ENCODE results near the gene RACGAP1.
"Not testable (repeated sequence)": the region's sequence is repeated elsewhere in the genome, so short reads cannot be mapped to it uniquely, and the experiment has no call there.

RACGAP1 gene

DNA sequence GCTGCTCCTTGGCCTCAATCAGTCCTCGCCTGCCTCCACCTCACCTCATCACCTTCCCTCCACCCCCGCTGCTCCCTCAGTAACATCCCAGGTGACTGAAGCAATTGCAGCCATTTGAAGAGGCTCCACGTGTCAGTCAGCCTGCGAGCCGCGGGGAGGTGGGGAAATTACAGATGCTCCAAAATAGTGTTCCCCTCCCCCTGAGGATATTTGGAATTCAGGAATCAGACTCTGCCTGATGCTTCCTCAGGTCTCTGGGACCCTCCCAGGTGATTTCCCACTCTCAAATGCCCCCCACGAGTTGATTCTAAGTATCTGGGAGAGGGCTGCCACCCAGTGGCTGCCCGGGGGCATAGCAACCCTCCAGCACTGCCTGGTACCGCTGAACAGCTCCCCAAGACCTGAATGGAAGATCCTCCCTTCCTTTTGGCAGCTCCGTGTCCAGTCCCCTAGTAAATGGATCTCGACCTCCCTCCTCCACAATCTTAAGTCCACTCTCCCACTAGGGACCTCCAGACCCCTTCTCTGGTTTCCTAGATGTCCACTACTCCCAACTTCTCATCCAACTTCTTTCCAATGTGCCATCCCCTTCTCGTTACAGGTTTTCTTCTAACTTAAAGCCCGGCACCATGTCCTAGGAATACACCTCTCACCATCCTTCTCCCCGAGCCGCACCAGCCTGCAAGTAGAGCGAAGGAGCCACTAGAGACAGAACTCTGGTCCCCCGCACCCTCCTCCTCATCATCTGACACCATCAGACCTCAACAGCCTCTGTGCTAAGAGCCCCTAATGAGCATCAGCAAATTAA is 30.7 kb upstream of the RACGAP1 start:
- peak; percentile 6 for DNase-seq

DNA sequence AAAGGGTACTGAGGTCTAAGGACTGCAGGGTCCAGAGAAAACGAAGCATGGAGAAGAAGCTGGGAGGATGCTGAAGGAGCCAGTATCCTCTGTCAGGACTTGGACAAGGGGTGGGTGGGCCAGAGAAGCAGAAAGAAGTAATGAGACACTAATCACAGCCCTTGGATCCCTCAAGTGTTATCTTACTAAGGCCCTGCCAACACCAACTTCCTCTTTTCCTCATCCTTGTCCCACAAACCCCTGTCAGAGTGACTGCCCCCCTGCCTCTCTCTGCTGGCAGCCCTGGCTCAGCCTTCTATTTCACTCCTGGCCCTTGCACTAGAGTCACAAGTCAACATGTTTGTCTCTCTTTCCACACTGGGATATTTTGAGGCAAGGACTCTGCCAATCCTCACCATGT is 28.3 kb upstream of the RACGAP1 start:
- DNase-seq = no peak

DNA sequence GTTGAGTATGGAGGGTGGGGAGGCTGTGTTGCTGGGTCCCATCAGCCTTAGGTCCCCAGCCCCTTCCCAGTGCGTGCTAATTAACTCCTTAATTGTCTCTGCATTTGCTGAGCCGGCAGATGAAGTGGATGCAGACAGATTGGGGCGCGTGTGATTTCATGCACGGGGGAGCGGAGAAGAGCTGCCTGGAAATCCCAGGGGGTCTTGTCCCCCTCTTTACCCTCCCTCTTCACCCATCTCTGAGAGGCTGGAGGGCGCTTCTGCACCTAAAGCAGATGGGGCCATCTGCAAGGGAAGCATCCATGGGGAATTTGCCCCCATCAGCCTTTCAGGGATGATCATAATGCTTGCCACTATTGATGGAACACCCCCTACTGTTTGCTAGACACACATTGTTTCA is 27.7 kb upstream of the RACGAP1 start:
- no peak for DNase-seq

DNA sequence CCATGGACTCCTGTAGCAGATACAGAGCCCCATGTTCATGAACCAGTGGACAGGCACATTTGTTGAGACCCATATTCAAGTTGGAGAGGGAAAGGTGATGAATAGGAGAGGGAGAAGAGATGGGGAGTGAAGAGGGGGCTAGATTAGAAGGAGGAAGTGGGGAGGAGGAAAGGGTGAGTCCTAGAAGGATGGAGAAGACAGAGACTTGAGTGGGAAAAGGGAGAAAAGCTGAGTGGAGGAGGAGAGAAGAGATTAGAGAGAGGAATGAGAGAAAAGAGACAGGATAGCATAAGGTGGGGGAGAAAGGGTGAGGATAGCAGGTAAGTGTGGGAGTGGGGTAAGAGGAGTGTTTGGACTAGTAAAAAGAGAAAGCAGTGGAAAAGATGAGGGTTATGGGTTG is 27.2 kb upstream of the RACGAP1 start:
- no peak for DNase-seq

DNA sequence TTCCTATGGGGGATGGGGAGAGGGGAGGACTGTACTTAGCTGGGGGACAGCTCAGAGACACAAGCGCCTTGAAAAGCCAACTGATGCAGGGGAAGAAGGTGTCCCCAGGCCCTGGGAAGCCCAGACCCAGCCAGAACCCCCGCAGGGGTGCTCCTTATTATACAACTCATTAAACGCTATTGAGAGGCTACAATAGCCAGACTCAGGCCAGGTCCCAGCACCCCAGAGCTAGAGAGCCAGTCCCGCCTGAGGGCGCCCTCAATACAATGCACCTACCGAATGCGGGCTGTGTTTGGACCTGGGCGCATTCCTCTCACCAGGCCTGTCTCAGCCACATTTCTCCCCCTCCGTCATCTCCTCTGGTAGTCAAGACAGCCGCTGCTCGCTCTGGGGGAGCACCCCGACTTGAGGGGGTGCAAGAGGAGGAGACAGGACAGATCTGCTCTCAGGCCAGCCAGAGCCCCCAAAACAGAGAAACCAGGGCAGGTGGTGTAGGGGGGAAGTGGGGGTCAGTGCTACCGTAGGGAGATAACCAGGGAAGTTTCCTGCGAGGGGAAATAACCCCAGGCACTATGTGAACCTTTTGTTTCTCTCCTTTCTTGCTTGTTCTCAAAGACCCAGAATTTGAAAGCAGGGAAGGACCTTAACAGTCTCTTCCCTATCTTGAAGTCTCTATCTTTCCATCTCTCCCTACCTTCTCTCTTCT is 26.0 kb upstream of the RACGAP1 start:
- no peak for DNase-seq

DNA sequence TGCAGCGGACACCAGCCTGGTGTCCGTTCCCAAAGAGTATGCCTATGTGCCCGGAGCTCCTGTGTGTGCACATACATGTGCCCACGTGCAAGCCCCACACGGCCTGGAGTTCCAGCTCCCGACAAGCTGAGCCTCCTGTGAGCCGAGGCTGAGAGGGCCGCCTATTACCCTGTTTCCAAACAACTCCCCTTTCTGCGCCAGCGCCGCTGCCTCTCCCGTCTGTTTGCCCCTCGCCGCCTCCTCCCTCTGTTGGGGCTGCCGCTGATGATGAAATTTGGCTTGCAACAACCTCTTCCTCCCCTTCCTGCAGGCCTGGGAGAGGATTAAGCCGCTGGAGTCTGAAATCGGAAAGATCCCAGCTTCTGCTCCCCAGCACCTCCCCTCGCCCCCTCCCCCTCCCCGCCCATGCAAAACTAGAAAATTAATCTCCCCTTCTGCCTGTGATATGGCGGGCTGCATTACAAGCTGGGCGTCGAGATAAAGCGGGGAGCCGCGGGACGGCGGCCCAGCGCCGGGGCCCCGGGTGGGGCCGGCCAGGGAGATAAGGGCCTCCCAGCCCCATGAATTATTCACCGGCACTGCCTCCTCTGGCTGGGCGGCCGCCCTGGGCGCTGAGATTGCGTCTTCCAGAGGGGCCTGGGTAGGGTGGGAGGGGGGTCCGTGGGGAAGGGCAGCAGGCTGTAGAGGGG is 25.3 kb upstream of the RACGAP1 start:
- no peak for DNase-seq

DNA sequence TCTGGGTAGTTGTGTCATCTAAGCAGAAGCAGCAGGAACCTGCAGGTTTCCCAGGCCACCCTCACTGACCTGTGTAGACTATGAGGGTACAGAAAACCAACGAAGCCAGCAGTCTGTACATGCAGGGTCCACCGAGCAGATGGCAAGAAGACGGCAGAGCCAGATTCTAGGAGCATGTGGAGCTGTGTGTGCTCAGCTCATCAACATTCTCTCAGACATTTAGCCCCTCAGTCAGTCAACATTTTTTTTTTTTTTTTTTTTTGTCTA is 24.8 kb upstream of the RACGAP1 start:
- no peak for DNase-seq

DNA sequence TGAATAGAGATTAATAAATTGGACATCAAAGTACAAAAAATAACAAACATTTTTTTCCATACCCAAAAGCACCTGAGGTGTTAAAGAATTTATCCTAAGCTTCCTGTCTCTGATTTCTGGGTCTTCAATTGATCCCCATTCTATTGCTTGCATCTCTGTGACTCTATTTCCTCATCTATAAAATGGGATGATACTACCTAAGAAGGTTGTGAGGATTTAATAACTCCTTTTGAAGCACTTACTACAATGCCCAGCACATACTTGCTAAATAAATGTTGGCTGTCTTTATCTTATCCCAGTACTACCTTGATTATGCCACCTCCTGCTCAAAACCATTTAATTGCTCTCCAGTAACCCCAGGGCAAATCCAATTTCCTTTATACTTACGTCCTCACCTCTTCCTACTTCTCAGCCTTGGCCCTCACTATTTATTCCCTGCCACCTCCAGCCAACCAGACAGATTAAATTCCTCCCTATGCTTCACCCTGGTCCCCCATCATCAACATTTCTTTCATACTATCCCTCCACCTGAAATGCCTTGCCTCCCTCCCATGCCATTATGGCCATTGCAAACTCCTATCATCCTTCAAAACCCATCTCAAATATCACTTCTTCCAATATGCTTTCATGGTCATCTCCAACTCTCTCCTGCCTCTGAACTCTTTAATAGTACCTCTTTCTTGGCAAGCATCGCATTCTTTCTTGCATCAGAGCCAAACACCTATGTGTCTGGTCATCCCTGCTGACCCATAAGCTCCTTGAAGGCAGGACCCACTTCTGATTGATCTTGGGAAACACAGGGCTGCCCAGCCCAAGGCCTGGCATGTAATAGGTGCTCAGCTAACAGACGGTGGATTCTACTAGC is 24.2 kb upstream of the RACGAP1 start:
- DNase-seq = no peak

DNA sequence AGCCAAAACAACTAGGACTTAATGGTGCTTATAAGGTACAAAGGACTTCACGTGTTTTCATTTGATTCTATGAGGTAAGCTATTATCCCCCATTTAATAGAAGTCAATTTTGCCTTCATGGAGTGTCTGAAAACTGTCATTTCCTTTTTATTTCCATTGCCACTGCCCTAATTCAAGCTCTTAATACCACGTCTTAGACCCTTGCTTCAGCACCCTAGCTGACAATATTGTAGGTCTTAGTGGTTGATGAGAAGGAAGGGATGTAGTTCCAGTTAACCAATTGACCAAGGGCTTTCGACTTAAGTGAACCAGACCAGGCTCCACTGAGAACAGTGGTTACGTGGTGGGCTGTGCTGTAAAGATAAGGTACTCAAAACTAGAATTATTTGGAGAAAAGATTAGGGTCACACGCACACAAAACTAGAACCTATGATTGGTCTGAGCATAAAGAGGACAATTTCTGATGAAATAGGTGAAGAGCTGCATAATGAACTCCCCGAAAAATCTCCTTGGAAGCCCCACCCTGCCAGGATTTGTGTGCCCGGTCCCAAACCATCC is 22.5 kb upstream of the RACGAP1 start:
- no peak for DNase-seq

DNA sequence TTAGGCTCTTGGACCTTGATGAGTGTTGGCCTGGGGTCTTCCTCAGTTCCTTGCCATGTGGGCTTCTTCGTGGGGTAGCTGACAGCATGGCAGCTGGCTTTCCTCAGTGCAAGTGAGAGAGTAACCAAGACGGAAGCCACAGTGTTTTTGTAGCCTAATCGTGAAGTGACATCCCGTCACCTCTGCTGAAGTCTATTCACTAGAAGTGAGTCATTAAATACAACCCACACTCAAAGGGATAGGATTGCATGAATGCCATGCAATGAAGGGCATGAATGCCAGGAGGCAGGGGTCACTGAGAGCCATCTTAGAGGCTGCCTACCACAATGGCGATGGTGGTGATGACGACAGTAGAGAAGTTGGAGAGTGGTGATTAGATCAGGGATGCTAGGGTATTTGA is 18.6 kb upstream of the RACGAP1 start:
- no peak for DNase-seq

DNA sequence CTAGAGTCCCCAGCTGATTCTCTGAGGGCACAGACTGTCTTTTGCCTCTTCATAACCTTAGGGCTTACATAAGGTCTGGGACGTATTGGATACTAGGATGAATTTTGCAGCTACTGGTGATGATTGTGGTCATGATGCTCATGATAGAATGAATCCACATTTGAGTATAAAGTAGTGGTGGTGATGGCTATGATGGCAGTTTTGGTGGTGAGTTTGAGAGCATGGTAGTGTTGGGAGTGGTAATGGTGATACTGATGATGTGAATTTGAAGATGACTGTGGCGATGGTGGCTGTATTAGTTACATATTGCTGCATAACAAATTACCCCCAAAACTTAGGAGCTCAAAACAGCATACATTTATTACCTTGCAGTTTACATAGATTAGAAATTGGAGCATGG is 18.0 kb upstream of the RACGAP1 start:
- DNase-seq = no peak

DNA sequence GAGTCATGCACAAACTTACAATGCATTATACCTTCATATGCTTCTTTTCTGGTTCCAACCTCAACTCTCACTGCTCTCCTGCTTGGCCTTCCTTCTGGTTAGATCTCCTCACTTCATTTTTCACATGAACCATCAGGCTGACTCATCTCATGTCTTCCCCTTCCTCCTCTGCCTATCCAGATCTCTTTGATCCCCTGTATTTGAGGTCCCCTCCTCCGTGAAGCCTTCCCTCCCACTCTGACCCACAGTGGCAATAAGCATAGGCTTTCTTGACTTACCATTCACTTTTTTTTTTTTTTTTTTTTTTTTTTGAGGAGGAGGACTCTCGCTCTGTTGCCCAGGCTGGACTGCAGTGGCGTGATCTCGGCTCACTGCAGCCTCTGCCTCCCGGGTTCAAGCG is 17.4 kb upstream of the RACGAP1 start:
- no peak for DNase-seq

DNA sequence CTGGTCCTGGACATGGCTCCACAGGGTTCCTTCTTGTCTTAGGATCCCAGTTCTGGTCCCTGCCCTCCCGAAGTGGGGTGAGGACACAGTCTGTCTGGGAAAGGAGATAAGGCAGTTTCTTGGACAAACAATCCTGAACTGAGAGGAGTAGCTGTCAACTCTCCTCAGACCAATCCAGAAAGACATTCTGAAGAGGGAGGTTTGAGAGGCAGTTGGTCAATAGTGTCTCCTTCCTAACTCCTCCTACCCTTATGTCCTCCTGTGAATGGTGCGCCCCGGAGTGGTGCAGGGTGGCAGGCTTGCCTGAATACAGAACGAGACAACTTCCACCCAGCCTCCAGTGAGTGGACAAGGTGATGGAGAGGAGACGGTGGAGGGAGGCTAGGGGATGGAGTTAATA is 16.7 kb upstream of the RACGAP1 start:
- no peak for DNase-seq

DNA sequence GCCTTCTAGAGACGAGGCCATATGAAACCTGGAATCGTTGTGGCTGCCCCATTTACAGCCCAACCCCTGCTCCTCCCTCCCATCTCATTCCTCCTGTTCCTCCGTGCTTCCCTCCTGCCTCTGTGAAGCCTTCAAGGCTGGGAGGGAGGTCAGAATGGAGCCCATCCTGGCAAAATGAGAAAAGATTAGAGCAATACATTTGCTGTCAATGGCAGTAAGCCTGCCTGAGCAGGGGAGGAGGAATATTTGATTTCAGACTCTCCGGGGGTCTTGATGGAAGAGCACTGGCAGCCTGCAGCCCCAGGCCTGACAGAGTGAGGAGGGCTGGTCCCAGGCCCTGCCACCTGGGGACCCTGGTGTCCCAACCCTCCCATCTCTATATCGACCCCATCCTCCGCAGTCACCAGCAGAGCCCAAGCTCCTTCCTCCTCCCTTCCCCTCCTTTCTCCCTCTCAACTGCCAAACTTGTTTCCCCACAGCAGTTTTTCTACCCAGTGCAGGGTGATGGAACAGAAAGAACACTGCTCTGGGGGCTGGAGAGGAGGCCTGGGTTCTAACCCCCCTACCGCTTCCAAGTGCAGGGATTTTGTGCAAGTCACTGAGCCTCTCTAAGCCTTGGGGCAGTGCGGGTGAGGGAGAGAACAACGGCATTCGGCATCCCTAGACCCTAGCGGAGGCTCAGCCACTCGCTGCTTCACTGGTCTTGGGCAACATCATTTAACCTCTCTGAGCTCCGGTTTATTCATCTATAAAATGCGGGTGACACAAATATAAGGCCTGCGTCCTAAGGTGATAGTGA is 16.0 kb upstream of the RACGAP1 start:
- DNase-seq = no peak

DNA sequence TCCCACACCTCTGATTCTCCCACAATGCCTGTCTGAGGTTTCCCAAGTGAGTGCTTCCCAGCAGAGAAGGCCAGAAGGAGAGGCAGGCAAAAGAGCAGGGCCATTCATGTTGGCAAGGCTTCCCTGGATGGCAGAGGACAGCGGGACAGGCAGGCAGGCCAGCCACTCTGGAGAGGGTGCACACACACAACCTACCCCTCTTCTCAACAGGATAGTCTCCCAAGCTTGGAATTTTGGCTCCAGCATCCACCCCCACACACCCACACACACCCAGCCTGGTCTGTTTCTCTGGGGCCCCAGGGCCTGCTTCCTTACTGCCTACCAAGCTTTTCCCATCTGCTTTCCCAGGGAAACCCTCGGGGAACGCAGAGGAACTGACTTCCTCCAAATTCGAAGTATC is 15.4 kb upstream of the RACGAP1 start:
- DNase-seq = no peak

DNA sequence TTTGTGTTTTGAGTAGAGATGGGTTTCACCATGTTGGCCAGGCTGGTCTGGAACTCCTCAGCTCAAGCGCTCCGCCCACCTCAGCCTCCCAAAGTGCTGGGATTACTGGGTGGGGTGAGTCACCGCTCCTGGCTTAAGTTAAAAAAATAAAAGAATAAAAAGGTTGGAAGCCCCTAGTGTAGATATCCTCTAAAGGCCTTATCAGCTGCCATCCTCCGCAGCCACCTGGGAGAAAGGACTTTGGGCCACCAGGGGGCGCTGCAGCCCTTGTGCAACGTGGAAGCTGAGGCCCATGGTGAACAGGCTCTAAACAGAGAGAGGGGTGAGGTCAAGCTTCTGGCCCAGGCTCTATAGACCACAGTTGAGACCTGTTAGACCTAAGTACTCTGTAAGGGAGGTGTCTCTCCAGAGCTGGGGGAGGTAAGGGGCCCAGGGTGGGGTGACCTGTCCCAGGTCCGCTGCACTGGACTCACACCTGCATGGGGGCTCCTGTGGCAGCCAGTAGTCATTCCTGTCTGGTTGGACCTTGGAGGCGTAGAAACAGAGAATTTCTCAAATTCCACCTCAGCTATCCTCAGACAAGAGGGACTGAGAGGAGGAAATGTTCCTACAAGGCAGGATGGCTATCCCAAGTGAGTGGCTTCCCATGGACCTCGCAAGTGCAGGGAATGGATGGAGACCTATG is 14.0 kb upstream of the RACGAP1 start:
- peak; percentile 16 for DNase-seq

DNA sequence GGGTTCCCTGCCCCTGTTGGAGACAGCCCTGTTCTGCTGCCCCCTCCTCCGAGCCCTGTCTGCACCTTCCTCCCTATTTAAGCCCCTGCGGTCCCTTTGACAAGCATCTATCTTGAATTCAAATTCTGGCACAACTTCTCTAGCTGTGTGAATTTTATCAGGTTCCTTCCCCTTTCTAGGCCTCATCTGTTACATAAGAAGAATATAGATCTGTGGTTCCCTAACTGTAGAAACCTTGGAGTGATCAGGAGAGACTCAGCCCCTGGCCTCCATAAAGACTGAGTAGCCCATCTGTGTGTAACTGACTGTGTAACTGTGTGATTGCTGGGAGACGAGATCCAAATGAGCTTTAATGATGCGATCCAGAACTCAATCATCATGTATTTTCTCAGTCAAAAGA is 13.0 kb upstream of the RACGAP1 start:
- DNase-seq = no peak

DNA sequence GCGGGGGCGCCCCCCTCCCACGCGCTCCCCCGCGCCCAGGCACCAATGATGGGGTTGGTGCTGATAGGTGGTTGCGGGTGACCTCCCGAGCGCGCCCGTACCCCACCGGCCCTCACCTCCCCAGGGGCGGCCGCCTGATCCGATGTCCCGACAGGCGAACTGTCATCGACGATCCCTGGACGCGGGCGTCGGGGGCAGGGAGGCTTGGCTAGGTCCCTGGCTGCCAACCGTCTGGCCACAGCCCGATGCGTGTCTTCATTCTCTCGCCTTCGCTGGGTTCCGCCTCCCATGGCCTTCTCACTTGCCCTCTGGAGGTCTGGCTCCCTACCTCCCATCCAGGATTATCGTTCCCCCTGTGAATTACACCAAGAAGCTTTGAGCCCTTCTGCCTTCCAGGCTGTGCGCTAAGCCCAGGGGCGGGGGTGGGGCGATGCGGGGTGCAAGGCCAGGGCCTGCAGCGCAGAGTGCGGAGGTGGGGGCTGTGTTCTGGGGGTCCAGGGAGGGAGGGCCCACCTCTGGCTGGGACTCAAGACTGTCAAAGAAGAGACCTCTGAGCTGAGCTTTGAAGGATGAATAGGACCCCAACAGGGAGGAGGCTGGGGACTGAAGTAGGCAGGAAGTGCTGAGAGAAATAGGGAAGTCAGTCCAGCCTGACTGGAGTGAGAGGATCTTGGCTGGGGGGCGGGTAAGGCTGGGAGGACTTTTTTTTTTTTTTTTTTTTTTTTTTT is 7.7 kb upstream of the RACGAP1 start:
- DNase-seq = no peak

DNA sequence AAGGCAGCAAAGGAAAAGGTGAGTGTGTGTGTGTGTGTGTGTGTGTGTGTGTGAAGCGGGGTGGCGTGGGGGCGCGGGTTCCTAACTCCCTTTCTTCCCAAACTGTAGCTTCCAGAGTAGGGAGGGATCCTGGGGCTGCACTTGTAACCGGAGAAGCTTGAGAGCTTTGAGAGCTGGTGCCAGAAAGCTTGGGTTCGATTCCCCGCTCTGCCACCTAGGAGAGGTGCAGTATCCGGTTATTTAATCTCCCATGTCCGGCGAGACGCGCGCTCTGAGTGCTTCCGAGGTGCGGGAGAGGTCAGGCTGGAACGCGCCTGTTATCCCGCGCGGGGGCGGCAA is 7.2 kb upstream of the RACGAP1 start:
- no peak for DNase-seq

DNA sequence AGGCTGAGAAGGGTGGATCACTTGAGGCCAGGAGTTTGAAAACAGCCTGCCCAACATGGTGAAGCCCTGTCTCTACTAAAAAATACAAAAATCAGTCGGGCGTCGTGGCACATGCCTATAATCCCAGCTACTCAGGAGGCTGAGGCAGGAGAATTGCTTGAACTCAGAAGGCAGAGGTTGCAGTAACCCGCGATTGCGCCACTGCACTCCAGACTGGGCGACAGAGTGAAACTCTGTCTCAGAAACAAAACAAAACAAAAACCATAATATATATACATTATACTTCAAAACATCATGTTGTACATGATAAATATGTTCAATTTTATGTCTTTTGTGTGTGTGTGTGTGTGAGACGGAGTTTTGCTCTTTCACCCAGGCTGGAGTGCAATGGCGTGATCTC is 5.2 kb upstream of the RACGAP1 start:
- DNase-seq = not testable (repeated sequence)

DNA sequence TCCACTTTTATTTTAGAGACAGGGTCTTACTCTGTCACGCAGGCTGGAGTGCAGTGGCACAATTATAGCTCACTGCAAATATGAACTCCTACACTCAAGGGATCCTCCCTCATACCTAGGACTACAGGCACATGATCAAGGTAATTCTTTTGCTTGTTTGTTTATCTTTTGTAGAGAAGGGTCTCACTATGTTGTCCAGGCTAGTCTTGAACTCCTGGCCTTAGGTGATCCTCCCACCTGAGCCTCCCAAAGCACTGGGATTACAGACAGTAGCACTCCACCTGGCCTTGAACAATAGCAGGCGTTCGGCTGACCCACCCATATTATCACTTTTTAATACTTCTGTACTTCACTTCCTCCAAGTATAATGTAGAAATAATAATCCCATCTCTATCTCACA is 1.4 kb upstream of the RACGAP1 start:
- no peak for DNase-seq

All from GOT3 (cell line).